ENCODE data around the gene PAQR8.

PAQR8 gene

DNA sequence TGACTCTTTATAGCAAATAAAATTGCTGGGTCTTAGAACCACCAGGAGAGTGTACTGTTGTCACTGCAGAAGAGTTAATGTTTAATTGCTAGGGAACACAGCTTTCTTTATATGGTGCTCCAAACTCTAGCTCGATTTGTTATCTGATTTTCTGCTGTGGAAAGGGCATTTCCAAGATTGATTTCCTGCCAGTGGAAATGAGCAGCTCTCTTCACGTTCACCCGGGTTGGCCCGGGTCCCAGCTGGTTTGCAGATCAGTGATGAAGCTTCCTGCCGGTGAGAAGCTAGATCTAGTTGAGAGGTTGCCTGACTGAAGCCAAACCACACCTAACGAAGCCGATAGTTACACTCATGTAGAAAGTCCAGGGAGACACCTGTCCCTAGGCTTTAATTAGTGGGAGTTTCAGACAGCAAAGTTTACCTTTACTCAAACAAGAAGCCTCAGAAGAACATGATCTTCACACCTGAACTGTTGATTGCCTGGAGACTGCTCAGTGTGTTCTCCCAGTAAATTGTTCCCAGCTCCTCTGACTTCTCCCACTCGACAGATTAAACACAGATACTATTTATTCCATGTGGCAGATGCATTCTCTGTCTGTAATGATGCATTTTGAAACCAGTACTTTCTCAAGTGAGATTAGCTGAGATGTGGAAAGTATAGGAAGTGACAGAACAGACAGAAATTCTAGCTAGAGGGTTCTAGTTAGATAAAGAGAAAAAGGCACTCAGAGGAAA is 27.8 kb downstream of the PAQR8 start:
- peak overlapping the region in 2 of 5 donors; percentile 3 to 20 for H3K4me3 ChIP-seq (ENCODE audit: low read depth in 1 of 5, low read length in 5 of 5)
- no peaks in the 10 kb centered on the region for H3K9me3 ChIP-seq (ENCODE audit: control insufficient read depth in 5 of 5, low read length in 5 of 5)
- no peaks in the 10 kb centered on the region for H3K27me3 ChIP-seq (ENCODE audit: control insufficient read depth in 5 of 5, insufficient read depth in 4 of 5, low read length in 5 of 5)
- peak overlapping the region; percentile 73 for H3K27ac ChIP-seq (ENCODE audit: low read depth, low read length)
- no peaks in the 10 kb centered on the region for H3K36me3 ChIP-seq (ENCODE audit: control insufficient read depth in 5 of 5, insufficient read depth in 5 of 5, low read length in 5 of 5)
- H3K4me1 ChIP-seq (ENCODE audit: control insufficient read depth in 5 of 5, insufficient read depth in 5 of 5, low read length in 5 of 5): peaks cover 0 to 17% (median 0%) of the 10 kb centered on the region in 5 donors
- H3K9ac ChIP-seq (ENCODE audit: low read length in 5 of 5): peak overlapping the region in 3 of 5 donors; percentile 1 to 68 (median 22)

DNA sequence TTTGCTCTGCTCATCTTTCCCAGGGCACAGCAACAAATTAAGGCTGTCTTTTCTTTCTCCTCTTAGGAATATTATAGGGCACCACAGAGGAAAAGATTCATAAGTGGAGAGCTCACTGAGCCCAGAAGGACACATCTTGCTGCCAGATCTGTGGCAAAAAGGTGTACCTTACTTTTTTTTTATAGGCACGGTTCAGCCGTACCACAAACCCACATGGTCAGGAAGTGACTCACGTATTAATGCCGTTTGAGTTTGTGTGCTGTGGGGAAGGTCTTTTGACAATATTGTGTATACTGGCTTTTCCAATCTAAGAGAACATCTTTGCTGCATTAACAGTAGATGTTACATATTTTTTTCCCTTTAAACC is 28.4 kb downstream of the PAQR8 start:
- Histone ChIP-seq H3K4me1 (ENCODE audit: control insufficient read depth in 5 of 5, insufficient read depth in 5 of 5, low read length in 5 of 5) (peaks cover 0 to 17% (median 0%) of the 10 kb centered on the region in 5 donors), H3K9me3 (ENCODE audit: control insufficient read depth in 5 of 5, low read length in 5 of 5) (no peaks in the 10 kb centered on the region), H3K9ac (ENCODE audit: low read length in 5 of 5) (peak overlapping the region in 2 of 5 donors; percentile 22 to 68), H3K27ac (ENCODE audit: low read depth, low read length) (peak overlapping the region; percentile 73), H3K27me3 (ENCODE audit: control insufficient read depth in 5 of 5, insufficient read depth in 4 of 5, low read length in 5 of 5) (no peaks in the 10 kb centered on the region), H3K4me3 (ENCODE audit: low read depth in 1 of 5, low read length in 5 of 5) (peak overlapping the region in 2 of 5 donors; percentile 3 to 20), H3K36me3 (ENCODE audit: control insufficient read depth in 5 of 5, insufficient read depth in 5 of 5, low read length in 5 of 5) (no peaks in the 10 kb centered on the region)

DNA sequence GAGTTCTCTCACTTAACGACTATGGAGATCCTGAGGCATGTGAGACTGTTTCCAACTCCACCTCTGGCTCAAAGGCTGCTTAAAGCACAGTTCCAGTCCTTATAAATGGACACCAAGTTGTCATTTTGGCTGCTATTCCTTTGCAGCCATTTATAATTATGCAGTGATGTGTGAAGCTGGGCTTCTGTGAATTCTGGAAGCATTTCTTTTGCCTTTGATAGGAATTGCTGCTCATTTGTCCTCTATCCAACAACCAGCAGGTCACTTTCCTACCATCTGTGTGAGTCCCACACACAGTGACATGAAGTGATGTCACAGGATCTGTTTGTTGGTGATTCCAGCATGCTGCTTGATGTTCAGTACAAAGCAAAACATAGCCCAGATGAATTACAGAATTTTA is 29.6 kb downstream of the PAQR8 start:
- Histone ChIP-seq H3K9me3 (ENCODE audit: control insufficient read depth in 5 of 5, low read length in 5 of 5) (no peaks in the 10 kb centered on the region), H3K4me3 (ENCODE audit: low read depth in 1 of 5, low read length in 5 of 5) (no peak overlapping the region), H3K36me3 (ENCODE audit: control insufficient read depth in 5 of 5, insufficient read depth in 5 of 5, low read length in 5 of 5) (no peaks in the 10 kb centered on the region), H3K27ac (ENCODE audit: low read depth, low read length) (no peak overlapping the region), H3K9ac (ENCODE audit: low read length in 5 of 5) (no peak overlapping the region), H3K4me1 (ENCODE audit: control insufficient read depth in 5 of 5, insufficient read depth in 5 of 5, low read length in 5 of 5) (peaks cover 0 to 17% (median 0%) of the 10 kb centered on the region in 5 donors), H3K27me3 (ENCODE audit: control insufficient read depth in 5 of 5, insufficient read depth in 4 of 5, low read length in 5 of 5) (no peaks in the 10 kb centered on the region)

DNA sequence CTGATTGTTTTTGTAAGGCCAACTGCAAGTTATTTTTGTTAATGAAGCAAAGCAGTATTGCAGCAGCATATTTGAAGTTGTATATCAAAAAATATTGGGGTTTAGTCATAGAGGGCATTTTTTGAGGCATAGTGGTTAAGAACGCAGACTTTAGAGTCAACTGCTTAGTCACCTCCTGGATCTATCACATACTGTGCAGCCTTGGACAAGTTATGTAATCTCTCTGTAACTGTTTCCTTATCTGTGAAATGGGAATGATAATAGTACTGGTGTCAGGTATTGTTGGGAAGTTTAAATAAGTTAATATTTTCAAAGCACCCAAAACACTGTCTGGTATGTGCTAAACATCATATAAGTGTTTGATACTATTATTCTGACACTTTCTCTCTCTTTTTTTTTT is 31.0 kb downstream of the PAQR8 start:
- Histone ChIP-seq H3K9ac (ENCODE audit: low read length in 5 of 5) (no peak overlapping the region), H3K9me3 (ENCODE audit: control insufficient read depth in 5 of 5, low read length in 5 of 5) (no peaks in the 10 kb centered on the region), H3K27me3 (ENCODE audit: control insufficient read depth in 5 of 5, insufficient read depth in 4 of 5, low read length in 5 of 5) (no peaks in the 10 kb centered on the region), H3K36me3 (ENCODE audit: control insufficient read depth in 5 of 5, insufficient read depth in 5 of 5, low read length in 5 of 5) (no peaks in the 10 kb centered on the region), H3K4me3 (ENCODE audit: low read depth in 1 of 5, low read length in 5 of 5) (no peak overlapping the region), H3K4me1 (ENCODE audit: control insufficient read depth in 5 of 5, insufficient read depth in 5 of 5, low read length in 5 of 5) (peaks cover 0 to 17% (median 0%) of the 10 kb centered on the region in 5 donors), H3K27ac (ENCODE audit: low read depth, low read length) (no peak overlapping the region)

DNA sequence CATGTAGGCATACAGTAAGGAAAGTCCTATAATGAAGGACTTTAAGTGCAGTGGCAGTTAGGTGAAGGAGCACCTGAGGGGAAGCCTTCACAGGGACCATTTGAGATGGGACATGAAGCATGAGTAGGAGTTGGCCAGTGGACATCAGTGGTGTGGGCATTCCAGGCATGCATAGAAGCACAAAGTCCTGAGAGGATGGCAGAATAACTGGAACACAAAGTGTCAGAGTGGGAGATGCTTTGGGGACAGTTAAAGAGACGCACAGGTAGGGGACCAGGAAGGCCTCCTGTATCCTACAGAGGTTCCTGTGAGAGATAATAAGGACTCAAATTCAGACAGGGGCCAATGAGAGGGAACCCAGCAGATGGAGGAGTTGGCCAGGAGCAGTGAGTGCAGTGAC is 31.8 kb downstream of the PAQR8 start:
- Histone ChIP-seq H3K4me3 (ENCODE audit: low read depth in 1 of 5, low read length in 5 of 5) (no peak overlapping the region), H3K27ac (ENCODE audit: low read depth, low read length) (no peak overlapping the region)

DNA sequence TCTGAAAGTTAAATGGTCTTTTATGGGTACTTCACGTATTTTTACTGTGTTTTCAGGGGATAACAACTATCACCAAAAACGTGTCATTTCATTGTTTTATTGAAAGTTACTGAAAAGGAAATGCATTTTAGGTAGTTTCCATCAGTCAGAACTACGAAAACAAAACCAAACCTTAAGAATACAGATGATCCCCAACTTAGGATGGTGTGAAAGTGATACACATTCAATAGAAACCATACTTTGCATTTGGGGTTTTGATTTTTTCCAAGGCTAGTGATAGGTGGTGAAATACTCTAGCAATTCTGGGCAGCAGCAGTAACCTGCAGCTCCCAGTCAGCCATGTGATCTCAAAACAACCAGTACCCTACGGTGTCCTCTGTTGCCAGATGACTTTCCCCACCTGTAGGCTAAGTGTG is 32.3 kb downstream of the PAQR8 start:
- no peaks in the 10 kb centered on the region for H3K27me3 ChIP-seq (ENCODE audit: control insufficient read depth in 5 of 5, insufficient read depth in 4 of 5, low read length in 5 of 5)
- no peaks in the 10 kb centered on the region for H3K9me3 ChIP-seq (ENCODE audit: control insufficient read depth in 5 of 5, low read length in 5 of 5)
- no peak overlapping the region for H3K27ac ChIP-seq (ENCODE audit: low read depth, low read length)
- peaks cover 0 to 15% (median 0%) of the 10 kb centered on the region in 5 donors for H3K4me1 ChIP-seq (ENCODE audit: control insufficient read depth in 5 of 5, insufficient read depth in 5 of 5, low read length in 5 of 5)
- H3K4me3 ChIP-seq (ENCODE audit: low read depth in 1 of 5, low read length in 5 of 5): no peak overlapping the region
- H3K9ac ChIP-seq (ENCODE audit: low read length in 5 of 5): no peak overlapping the region
- no peaks in the 10 kb centered on the region for H3K36me3 ChIP-seq (ENCODE audit: control insufficient read depth in 5 of 5, insufficient read depth in 5 of 5, low read length in 5 of 5)

More for the DNA sequence above, 31.8 kb downstream of the PAQR8 start:
- Histone ChIP-seq H3K9ac (ENCODE audit: low read length in 5 of 5) (no peak overlapping the region), H3K36me3 (ENCODE audit: control insufficient read depth in 5 of 5, insufficient read depth in 5 of 5, low read length in 5 of 5) (no peaks in the 10 kb centered on the region), H3K4me1 (ENCODE audit: control insufficient read depth in 5 of 5, insufficient read depth in 5 of 5, low read length in 5 of 5) (peaks cover 0 to 17% (median 0%) of the 10 kb centered on the region in 5 donors), H3K9me3 (ENCODE audit: control insufficient read depth in 5 of 5, low read length in 5 of 5) (no peaks in the 10 kb centered on the region), H3K27me3 (ENCODE audit: control insufficient read depth in 5 of 5, insufficient read depth in 4 of 5, low read length in 5 of 5) (no peaks in the 10 kb centered on the region)

DNA sequence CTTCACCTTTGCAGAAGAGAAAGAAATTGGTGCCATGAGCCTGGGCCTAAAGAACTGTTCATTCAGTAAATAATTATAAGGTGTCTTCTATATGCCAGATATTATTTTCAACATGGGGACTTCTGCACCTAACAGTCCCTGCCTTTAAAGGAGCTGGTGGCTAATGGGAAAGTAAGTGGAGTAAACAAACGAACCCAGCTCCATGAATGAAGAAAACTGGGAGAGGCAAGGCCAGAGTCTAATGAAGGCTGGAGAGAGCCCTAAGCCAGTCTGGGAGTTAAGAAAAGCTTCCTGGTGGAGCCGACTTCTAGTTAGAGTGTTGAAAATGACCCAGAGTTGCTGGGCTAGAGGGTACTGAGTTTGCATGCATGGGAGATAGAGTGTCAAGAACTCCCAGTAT is 34.0 kb downstream of the PAQR8 start:
- H3K27me3 ChIP-seq (ENCODE audit: control insufficient read depth in 5 of 5, insufficient read depth in 4 of 5, low read length in 5 of 5): no peaks in the 10 kb centered on the region
- H3K9me3 ChIP-seq (ENCODE audit: control insufficient read depth in 5 of 5, low read length in 5 of 5): no peaks in the 10 kb centered on the region
- peaks cover 0 to 5% (median 0%) of the 10 kb centered on the region in 5 donors for H3K4me1 ChIP-seq (ENCODE audit: control insufficient read depth in 5 of 5, insufficient read depth in 5 of 5, low read length in 5 of 5)
- no peak overlapping the region for H3K9ac ChIP-seq (ENCODE audit: low read length in 5 of 5)
- no peak overlapping the region for H3K4me3 ChIP-seq (ENCODE audit: low read depth in 1 of 5, low read length in 5 of 5)
- H3K27ac ChIP-seq (ENCODE audit: low read depth, low read length): no peak overlapping the region
- H3K36me3 ChIP-seq (ENCODE audit: control insufficient read depth in 5 of 5, insufficient read depth in 5 of 5, low read length in 5 of 5): no peaks in the 10 kb centered on the region

DNA sequence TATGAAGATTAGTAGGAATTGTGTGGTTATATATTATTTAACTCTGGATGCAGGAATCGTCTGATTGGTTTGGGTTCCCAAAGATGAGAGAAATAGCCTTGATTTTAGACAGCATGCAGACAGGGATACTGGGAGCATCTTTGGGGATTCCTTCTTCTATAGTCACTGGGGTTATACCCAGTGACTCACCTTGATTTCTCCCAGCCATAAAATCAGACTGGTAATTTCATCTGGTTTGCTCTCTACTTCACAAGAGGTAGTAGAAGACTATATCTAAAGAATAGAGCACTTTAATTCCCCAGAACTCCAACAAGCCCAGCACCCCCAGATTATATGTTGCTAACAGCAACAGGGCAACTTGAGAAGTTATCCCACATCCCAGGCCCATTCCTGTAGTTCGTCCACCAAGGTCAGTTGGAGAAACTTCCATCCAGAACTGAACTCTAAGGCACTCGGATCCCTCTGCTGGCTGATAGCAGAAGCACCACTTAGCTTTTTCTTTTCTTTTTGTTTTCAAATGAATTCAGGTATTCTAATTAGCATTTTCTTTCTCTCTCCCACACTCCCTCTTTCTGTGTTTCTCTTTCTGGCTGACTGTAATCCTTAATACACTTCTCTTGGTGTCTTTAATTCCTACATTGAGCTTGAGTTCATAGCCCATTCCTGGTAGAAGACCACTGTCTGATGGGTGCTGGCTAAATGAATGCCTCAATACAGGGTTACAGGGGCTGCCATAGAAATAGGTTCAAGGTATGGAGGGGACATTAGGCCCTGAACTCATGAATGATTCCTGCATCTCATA is 37.8 kb downstream of the PAQR8 start:
- H3K27ac ChIP-seq (ENCODE audit: low read depth, low read length): no peak overlapping the region
- H3K9me3 ChIP-seq (ENCODE audit: control insufficient read depth in 5 of 5, low read length in 5 of 5): no peaks in the 10 kb centered on the region
- no peak overlapping the region for H3K4me3 ChIP-seq (ENCODE audit: low read depth in 1 of 5, low read length in 5 of 5)
- H3K27me3 ChIP-seq (ENCODE audit: control insufficient read depth in 5 of 5, insufficient read depth in 4 of 5, low read length in 5 of 5): no peaks in the 10 kb centered on the region
- H3K36me3 ChIP-seq (ENCODE audit: control insufficient read depth in 5 of 5, insufficient read depth in 5 of 5, low read length in 5 of 5): peaks cover 0 to 20% (median 8%) of the 10 kb centered on the region in 5 donors
- peaks cover 0 to 5% (median 0%) of the 10 kb centered on the region in 5 donors for H3K4me1 ChIP-seq (ENCODE audit: control insufficient read depth in 5 of 5, insufficient read depth in 5 of 5, low read length in 5 of 5)
- H3K9ac ChIP-seq (ENCODE audit: low read length in 5 of 5): no peak overlapping the region

DNA sequence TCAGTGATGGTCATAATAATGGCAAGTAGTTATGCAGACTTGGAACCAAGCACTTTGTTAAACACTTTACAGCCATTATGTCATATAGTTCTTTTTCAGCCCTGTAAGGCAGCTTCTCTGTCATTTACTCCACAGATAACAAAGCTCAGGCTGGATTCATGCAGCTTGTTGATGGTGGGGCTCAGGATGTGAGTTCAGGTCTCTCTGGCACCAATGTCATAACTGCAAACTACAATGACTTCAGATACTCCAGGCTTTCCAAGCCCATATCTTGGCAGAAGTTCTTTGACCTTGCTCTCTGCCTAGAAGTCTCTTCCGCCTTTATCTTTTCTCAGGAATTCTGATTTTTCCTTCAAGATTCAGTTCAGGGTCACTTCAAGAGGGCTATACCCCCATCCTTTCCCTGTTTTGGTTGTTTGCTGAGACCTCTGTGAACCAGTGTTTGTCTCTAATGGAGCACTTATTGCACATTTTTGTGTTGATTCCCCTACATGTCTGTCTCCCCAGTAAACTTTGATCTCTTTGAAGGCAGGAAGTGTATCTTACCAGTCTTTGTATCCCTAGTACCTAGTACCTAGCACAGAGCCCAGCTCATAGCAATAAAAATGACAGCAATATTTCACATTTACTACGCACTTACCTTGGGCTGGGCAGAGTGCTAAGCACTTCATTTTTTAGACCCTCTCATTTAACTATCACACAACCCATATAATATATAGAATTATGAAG is 38.5 kb downstream of the PAQR8 start:
- no peaks in the 10 kb centered on the region for H3K27me3 ChIP-seq (ENCODE audit: control insufficient read depth in 5 of 5, insufficient read depth in 4 of 5, low read length in 5 of 5)
- peaks cover 0 to 5% (median 0%) of the 10 kb centered on the region in 5 donors for H3K4me1 ChIP-seq (ENCODE audit: control insufficient read depth in 5 of 5, insufficient read depth in 5 of 5, low read length in 5 of 5)
- no peak overlapping the region for H3K9ac ChIP-seq (ENCODE audit: low read length in 5 of 5)
- H3K4me3 ChIP-seq (ENCODE audit: low read depth in 1 of 5, low read length in 5 of 5): no peak overlapping the region
- H3K36me3 ChIP-seq (ENCODE audit: control insufficient read depth in 5 of 5, insufficient read depth in 5 of 5, low read length in 5 of 5): peaks cover 0 to 21% (median 8%) of the 10 kb centered on the region in 5 donors
- no peaks in the 10 kb centered on the region for H3K9me3 ChIP-seq (ENCODE audit: control insufficient read depth in 5 of 5, low read length in 5 of 5)
- no peak overlapping the region for H3K27ac ChIP-seq (ENCODE audit: low read depth, low read length)

Measured in subcutaneous abdominal adipose tissue (tissue), 5 donors.